Loucy (cell line): ENCODE measurements around the gene TENM4.

Experiments used
- H2AFZ ChIP-seq: fragments of 200-600 bp; sonication (generic); 2 replicates; pipeline ENCODE4 v1.6.0; 2016; ENCODE audit warnings: antibody characterized with exemption, mild to moderate bottlenecking, low read length, moderate library complexity
- H3F3A ChIP-seq: fragments of 200-600 bp; 2 replicates; pipeline ENCODE4 v1.6.0; 2016; ENCODE audit warnings: antibody characterized with exemption, low read depth, mild to moderate bottlenecking
- H3K27me3 ChIP-seq: fragments of 200-600 bp; sonication (generic); 2 replicates; pipeline ENCODE4 v1.6.1; 2014; ENCODE audit warnings: low read length, mild to moderate bottlenecking; ENCODE audit not compliant: insufficient read depth, poor library complexity, severe bottlenecking
- H3K36me3 ChIP-seq: fragments of 200-600 bp; sonication (generic); 2 replicates; pipeline ENCODE4 v1.6.1; 2016; ENCODE audit warnings: low read length; ENCODE audit not compliant: insufficient read depth
- H3K4me1 ChIP-seq: fragments of 200-600 bp; sonication (generic); 2 replicates; pipeline ENCODE4 v1.5.1; 2014; ENCODE audit warnings: low read length, mild to moderate bottlenecking; ENCODE audit not compliant: insufficient read depth, poor library complexity, severe bottlenecking
- H3K4me2 ChIP-seq: fragments of 200-600 bp; sonication (generic); 2 replicates; pipeline ENCODE4 v1.6.0; 2014; ENCODE audit warnings: antibody characterized with exemption, low read length, low read depth, mild to moderate bottlenecking; ENCODE audit not compliant: poor library complexity, severe bottlenecking
- H3K4me3 ChIP-seq: fragments of 200-600 bp; sonication (generic); 2 replicates; pipeline ENCODE4 v1.5.1; 2014; ENCODE audit warnings: low read length, mild to moderate bottlenecking, mixed read lengths; ENCODE audit not compliant: poor library complexity, severe bottlenecking
- H3K79me2 ChIP-seq: fragments of 200-600 bp; sonication (generic); 2 replicates; pipeline ENCODE4 v1.6.1; 2014; ENCODE audit warnings: low read length; ENCODE audit not compliant: insufficient read depth
- H3K9ac ChIP-seq: fragments of 200-600 bp; sonication (generic); 2 replicates; pipeline ENCODE4 v1.6.0; 2014; ENCODE audit warnings: mild to moderate bottlenecking, low read depth, low read length, moderate library complexity; ENCODE audit not compliant: poor library complexity, severe bottlenecking
- H3K9me2 ChIP-seq: fragments of 200-600 bp; sonication (generic); replicated peaks from 2 replicates; pipeline ENCODE4 v1.6.1; 2016; ENCODE audit warnings: low read depth, low read length, mixed read lengths
- H3K9me3 ChIP-seq: fragments of 200-600 bp; sonication (generic); 2 replicates; pipeline ENCODE4 v1.6.1; 2014; ENCODE audit warnings: mild to moderate bottlenecking, antibody characterized with exemption, low read length, low read depth; ENCODE audit not compliant: insufficient read depth
- H4K20me1 ChIP-seq: fragments of 200-600 bp; sonication (generic); 2 replicates; pipeline ENCODE4 v1.6.0; 2014; ENCODE audit warnings: antibody characterized with exemption, low read length, mild to moderate bottlenecking; ENCODE audit not compliant: insufficient read depth, poor library complexity, severe bottlenecking
- CTCF ChIP-seq: fragments of 200-600 bp; sonication (generic); conservative IDR thresholded peaks from 2 replicates; pipeline ENCODE4 v1.5.1; 2014; ENCODE audit warnings: mild to moderate bottlenecking, antibody characterized with exemption, low read length
- EZH2phosphoT487 ChIP-seq: fragments of 200-600 bp; IDR thresholded peaks from 2 replicates; pipeline ENCODE4 v1.6.1; 2018; ENCODE audit warnings: antibody characterized with exemption, mild to moderate bottlenecking, moderate library complexity, borderline replicate concordance

Gene TENM4

DNA sequence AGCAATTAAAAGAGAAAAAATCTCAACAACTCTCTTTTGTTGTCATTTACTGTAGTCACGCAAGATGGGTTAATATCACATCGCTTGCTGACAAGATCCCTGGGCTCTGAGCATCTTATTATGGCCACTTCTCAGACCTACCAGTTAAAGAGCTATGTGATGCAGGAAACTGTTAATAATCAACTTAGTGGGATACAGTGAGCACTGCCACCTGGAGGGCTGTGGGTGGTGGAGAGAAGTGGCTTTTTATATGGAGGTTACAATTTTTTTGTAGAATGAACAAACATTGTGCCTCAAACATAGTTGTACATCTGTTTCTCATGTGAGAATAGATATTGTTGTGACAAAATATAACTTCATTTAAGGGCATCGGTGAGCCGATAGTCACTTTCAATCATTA lies 181.0 kb downstream of the TENM4 start:
- no peak overlapping the region for H2AFZ ChIP-seq
- no peaks in the 10 kb centered on the region for H3F3A ChIP-seq
- no peaks in the 10 kb centered on the region for H3K36me3 ChIP-seq
- no peaks in the 10 kb centered on the region for H3K4me1 ChIP-seq
- H4K20me1 ChIP-seq: no peaks in the 10 kb centered on the region
- H3K9ac ChIP-seq: no peak overlapping the region
- no peaks in the 10 kb centered on the region for H3K79me2 ChIP-seq
- peaks cover 8% of the 10 kb centered on the region; the same call in 1 of the 2 replicates for H3K9me3 ChIP-seq
- H3K27me3 ChIP-seq: no peaks in the 10 kb centered on the region
- H3K9me2 ChIP-seq: no peaks in the 10 kb centered on the region
- H3K4me3 ChIP-seq: no peak overlapping the region
- TF ChIP-seq CTCF: no peak
- no peak for TF ChIP-seq EZH2phosphoT487
- no peak overlapping the region for H3K4me2 ChIP-seq

GRCh38 chr11:79258576-79258975 lies 182.3 kb downstream of the TENM4 start:
- no peak for TF ChIP-seq CTCF
- no peak for TF ChIP-seq EZH2phosphoT487
- H3K4me2 ChIP-seq: no peak overlapping the region
- no peaks in the 10 kb centered on the region for H3K9me2 ChIP-seq
- H3K36me3 ChIP-seq: no peaks in the 10 kb centered on the region
- no peaks in the 10 kb centered on the region for H3K4me1 ChIP-seq
- no peak overlapping the region for H3K4me3 ChIP-seq
- no peaks in the 10 kb centered on the region for H3F3A ChIP-seq
- no peak overlapping the region for H2AFZ ChIP-seq
- H4K20me1 ChIP-seq: no peaks in the 10 kb centered on the region
- no peaks in the 10 kb centered on the region for H3K79me2 ChIP-seq
- H3K27me3 ChIP-seq: no peaks in the 10 kb centered on the region
- H3K9ac ChIP-seq: no peak overlapping the region
- peaks cover 4% of the 10 kb centered on the region; the same call in 1 of the 2 replicates for H3K9me3 ChIP-seq

GRCh38 chr11:79255965-79256364 lies 184.9 kb downstream of the TENM4 start:
- Histone ChIP-seq H3K9me2 (no peaks in the 10 kb centered on the region), H3K4me3 (no peak overlapping the region), H3K27me3 (no peaks in the 10 kb centered on the region), H2AFZ (no peak overlapping the region), H3K36me3 (no peaks in the 10 kb centered on the region), H3K9ac (no peak overlapping the region), H3K9me3 (peaks cover 2% of the 10 kb centered on the region; the same call in 1 of the 2 replicates), H3K79me2 (no peaks in the 10 kb centered on the region), H3K4me1 (no peaks in the 10 kb centered on the region), H3F3A (no peaks in the 10 kb centered on the region), H3K4me2 (no peak overlapping the region), H4K20me1 (no peaks in the 10 kb centered on the region)
- no peak for TF ChIP-seq EZH2phosphoT487
- no peak for TF ChIP-seq CTCF
